ENCODE results near the gene SHFL.

The SHFL gene

DNA sequence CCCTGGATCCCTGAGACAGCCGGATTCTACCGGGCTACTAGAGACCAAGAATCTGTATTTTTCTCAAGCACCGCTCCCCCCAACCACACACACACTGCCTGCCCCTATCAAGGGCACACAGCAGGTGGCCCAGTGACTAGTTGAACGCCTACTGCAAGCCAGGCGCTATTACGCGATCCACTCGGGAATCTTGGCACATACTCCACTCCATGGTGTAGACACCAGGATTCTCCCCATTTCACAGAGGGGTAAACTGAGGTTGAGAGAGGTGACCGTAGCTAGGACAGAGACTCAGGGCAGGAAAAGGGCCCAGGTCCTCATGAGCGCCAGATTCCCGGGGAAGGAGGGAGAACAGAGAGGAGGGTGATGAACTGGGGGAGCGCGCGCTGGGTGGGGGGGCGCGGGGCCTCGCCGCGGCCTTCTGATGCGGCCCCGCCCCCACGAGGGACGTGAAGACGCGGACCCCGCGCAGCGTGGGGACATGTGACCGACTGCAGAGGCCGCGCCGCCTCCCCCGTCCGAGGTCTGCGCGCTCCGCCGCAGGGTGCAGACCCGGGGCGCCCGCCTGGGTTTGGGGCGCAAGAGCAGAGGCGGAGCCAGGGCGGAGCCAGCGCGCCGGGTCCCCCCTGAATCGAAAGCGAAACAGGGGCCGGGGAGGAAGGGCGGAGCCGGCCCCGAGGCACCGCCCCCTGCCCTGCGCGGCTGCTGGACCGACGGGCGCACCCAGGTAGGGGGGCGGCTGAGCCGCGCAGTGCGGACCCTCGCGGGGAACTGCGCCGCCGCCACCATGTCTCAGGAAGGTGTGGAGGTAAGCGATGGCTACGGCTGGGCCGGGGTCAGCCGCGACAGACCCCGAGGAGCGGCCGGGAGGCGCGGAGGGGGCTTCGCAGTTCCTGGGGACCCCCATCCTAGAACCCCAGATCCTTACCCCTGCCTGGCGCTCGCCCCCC is at the start of gene SHFL:
TSS of gene SHFL (plus strand) at position 677 of the 950 bp plus-strand sequence. CDS start at position 788, 111 bp downstream.
- no peak for DNase-seq

DNA sequence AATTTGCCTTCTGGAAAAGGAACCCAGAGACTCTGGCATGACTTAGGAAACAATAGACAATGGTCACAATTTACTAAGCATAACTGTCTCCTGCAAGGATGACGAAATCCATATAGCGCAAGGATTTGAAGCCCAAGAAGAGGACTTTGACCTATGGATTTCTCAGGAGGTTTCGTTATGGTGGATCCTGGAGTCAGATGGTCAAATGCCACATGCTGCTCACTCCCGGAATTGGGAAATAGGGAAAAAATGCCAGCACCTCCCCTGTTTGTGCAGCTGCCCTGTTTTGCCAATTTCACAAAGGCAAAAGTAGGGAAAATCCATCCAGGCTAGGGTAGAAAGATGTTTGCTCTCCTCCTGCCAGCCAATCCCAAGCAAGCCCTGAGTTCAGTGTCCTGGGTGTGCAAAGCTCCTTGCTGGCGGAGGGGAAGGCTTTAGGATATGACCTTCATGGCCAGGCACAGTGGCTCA is 49.5 kb upstream of the SHFL start:
- DNase-seq, result no peak

DNA sequence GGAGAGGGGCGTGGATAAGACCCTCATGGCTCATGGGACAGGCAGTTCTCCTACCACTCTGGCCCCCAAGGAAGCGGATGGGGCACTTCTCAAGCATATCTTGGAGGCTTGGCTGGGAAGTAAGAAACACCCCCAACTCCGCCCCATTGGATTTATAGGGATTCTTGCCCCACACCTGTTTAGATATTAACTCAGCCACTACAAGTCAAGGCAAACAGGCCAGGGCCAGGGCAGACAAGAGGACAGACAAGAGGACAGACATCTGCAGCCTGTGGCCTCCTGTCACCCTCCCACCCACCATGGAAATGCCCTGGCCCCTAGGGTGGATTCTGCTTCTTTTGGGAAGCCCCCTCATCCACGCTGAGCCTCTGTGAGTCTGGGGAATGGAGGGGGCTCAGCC is 48.8 kb upstream of the SHFL start:
- DNase-seq, result no peak

DNA sequence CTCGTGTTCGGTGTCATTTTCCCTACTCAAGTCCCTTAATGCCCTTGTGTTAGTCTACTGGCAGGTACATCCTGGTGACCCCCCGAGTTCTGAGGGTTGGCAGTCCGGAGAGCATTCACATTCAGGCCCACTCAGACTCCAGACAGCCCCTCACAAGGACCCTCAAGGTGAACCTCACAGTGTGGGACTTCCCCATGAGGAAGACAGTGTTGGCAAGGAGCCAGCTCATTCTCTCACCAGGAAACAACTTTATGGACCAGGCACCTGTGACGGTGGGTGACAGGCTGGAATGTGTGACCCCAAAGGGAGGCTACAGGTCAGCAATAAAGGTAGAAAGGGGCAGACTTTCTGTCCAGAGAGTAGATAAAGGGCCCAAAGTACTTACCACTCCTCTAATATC is 48.3 kb upstream of the SHFL start:
- DNase-seq, result no peak

DNA sequence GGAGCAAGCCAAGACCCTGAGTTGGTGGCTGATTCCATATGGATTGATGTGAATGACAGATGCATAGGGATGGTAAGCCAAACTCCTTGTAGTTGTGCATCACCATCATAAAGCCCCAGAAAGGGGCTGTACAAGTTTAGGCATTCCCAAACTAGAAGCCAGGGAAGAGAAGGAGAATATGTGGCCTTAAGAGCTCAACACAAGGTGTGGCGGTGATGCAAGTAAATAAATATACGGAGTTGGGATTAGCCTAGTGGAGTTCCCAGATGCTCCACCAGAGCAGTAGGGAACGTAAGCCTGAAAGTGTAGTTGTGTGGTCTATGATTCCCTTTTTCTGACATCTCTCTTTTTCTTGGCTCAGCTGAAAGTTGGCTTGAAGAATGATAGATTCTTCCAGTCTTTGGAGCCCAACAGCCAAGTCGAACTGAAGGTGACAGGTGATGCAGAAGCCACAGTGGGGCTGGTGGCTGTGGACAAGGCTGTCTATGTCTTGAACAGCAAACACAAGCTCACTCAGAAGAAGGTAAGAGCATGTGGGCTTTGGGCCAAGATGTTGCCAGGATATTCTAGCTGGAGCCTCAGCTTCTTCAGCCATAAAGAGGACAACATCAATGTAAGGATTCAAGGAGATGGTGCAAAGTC is 42.7 kb upstream of the SHFL start:
- DNase-seq, result no peak

- no peak for DNase-seq
These were observed 41.7 kb upstream of the SHFL start for GRCh38 chr19:10044390-10044789.

DNA sequence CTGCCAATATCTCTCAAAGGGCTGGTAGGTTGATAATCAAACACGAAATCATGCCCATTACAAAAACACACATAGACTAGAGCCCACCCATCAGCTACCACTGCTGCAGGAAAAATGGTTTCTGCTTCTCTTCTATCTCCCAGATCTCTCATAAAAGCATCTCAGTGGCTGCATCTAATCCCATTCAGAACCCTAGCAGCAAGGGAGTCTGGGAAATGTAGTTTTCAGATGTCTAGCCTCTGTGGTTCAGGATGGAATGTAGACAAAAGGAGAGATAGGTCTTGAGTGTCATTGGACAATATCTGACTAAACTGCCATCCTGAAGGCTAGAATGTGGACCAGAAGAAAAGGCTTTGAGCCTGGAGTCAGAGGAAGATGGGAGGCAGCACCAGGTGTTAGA is 40.7 kb upstream of the SHFL start:
- DNase-seq, result no peak

DNA sequence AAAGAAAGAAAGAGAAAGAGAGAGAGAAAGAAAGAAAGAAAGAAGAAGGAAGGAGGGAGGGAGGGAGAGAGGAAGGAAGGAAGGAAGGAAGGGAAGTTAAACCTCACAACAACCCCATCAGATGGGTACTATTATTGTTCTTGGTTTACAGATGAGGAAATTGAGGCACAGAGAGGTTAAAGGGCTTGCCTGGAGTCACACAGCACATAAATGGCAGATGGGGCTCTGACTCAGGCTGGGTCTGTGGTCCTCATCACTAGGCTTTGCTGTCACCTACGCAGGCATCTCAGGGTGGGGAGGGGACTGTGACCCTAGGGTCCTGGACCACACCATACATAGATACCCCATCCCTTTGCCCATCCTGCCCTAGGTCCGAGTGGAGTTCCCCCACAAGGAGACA is 36.5 kb upstream of the SHFL start:
- no peak for DNase-seq

DNA sequence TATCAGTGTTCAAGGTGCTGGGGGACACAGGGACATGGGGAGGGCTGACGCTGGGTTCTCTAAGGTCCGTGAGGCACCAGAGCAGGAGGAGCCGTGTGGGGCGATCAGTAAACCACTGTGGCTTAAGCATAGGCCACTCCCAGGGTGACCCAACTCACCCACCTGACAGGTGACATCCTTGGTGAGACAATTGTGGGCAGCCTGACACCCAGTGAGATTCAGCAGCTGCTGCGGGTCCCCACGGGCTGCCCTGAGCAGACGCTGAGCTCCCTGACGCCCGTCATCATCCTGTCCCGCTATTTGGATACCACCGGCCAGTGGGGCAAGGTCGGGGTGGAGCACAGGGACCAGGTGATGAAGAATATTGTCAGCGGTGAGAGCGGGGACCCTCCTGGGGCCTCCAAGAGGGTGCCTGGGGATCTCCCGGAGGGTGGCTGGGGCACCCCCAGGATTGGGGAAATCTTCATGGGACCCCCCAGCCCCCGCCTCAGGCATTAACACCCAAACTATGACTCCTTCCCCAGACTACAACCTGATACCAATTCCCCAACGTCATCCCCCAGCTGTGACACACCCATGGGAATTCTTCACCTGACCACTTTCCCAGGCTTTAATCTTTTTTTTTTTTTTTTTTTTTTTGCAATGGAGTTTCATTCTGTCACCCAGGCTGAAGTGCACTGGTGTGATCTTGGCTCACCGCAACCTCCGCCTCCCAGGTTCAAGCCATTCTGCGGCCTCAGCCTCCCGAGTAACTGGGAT is 33.3 kb upstream of the SHFL start:
- no peak for DNase-seq

DNA sequence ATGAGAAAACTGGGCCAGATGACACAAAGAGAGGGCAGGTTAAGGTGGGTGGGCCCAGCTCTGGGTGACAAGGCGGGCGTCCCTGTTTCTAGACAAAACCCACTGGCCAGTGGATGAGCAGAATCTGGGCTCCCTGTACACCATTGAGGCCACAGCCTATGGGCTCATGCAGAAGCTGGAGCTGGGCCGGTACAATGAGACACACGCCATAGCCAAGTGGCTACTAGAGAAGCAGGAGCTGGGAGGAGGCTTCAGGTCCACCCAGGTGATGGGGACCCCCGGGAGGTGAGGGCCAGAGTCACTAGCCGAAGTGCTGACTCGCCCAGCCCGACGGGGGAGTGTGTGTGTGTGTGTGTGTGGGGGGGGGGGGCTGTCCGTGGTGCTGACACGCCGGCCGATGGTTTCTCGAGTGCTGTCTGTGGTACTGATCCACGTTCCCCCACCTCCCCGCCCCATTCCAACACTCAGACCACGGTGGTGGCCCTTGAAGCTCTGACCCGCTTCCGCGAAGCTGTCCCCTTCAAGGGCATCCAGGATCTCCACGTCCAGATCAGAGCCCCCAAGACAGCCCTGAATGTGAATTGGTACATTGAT is 24.3 kb upstream of the SHFL start:
- DNase-seq, result no peak

- no peak for DNase-seq
These were observed 17.9 kb upstream of the SHFL start for GRCh38 chr19:10068205-10068604.

DNA sequence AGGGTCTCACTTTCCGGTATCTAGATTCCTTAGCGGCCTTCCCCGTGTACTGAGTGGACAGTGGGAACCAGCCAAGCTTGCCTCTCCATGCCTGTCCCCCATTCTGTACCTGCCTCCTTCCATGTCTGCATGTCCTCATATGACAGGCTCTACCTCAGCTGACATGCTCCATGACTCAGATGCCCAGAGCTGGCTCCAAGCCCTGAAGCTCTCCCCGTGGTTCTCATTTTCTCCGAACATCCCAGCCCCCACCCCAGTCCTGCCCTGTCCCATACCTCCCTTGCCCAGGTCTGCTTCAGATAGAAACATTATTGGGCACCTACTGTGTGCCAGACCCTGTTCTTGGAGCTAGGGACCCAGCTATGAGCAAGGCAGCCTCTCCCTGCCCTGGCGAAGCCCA is 17.1 kb upstream of the SHFL start:
- DNase-seq, result no peak

DNA sequence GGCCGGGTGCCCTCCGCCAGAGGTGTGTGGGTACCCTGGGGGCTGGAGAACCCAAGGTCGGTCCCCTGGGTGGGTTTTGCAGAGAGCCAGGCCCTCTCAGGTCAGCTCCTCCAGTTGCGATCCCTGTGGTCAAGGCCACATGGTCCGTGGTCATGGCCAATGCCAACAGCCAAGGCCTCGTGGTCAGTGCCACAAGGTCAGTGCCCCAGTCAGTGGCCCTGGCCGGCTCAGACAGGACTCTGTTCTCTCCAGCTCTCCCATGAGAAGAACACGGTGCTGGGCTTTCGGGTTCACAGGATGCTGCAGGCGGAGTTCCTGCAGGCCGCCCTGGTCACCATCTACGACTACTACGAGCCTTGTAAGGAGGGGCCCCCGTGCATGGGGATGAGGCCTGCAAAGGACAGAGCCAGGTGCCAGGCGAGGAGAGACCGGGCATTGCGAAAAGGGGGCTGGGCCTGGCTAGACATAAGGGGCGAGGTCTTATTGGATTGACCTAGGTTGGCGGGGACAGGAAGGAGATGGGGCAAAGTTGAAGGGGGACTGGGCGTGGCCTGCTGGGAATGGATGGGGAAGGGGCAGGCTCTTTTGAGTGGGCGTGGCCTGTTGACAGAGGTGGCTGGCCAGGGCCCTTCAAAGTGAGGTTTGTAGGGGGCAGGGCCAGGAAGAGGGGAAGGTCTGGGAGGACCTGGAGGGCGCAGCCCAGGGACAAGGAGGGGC is 15.2 kb upstream of the SHFL start:
- no peak for DNase-seq

GRCh38 chr19:10074153-10074552 is 12.0 kb upstream of the SHFL start:
- no peak for DNase-seq

GRCh38 chr19:10076535-10076934 is 9.6 kb upstream of the SHFL start:
- no peak for DNase-seq

GRCh38 chr19:10078329-10078728 is 7.8 kb upstream of the SHFL start:
- DNase-seq, result no peak

DNA sequence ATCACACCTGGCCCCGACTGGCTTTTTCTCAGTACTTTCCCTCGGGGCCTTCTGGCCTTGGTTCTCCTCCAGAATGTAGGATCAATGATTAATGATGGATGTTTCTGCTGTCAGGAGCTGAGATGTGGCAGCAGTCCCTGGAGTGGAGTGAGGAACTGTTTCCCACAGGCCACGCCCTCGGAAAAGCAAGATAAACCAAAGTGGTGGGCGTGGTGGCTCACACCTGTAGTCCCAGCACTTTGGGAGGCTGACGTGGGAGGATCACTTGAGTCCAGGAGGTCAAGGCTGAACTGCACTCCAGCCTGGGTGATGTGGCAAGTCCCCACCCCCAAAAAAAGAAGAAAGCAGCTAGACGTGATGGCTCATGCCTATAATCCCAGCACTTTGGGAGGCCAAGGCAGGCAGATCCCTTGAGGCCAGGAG is 7.1 kb upstream of the SHFL start:
- DNase-seq, result no peak

DNA sequence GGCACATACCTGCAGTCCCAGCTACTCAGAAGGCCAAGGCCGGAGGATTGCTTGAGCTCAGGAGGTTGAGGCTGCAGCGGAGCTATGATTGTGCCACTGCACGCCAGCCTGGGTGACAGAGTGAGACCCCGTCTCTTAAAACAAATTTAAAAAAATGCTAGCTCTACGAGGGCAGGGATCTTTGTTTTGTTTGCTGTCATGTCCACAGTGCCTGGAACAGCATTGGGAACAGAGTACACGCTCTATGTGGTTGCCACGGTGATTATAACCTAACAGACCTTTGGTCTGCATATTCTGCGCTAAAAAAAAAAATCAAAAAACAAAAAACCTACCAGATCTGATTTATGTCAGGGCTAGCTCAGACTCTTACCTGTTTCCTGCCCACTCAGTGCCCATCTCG is 2.2 kb upstream of the SHFL start:
- no peak for DNase-seq

DNA sequence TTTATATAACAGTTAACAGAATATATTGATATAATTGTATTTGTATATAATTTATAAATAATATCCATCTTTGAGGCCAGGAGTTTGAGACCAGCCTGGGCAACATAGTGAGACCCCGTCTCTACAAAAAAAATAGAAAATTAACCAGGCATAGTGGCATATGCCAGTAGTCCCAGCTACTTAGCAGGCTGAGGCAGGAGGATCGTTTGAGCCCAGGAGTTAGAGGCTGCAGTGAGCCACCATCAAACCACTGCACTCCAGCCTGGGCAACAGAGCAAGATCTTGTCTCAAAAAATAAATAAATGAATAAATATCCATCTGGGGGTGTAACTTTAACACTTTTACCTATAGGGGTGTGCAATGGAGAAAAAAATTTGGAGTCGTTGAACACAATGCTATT is 1.3 kb upstream of the SHFL start:
- no peak for DNase-seq

DNA sequence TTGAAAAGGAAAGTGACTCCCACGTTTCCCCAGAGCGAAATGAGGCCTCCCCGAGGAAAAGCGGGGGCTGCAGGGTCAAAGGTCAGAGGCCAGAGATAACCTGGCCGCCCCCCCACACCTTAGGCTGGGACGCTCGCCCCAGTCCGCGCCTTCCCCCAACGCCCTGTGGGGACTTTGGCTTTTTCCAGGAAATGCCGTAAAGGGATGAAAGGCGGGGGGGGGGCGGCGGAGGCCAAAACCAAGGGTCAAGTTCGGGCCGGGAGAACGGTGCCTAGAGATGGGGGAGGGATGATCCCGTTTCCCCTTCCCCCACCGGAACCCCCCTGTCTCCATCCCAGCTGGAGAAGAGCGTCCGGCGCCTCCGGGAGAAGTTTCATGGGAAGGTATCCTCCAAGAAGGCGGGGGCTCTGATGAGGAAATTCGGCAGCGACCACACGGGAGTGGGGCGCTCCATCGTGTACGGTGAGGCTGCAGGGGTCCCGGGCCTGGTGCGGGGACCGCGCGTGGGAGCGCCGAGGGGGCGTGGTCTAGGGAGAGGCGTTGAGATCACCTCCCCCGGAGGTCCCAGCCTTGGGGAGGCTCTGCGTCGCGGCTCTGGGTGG is 575 bp downstream of the SHFL start:
- no peak for DNase-seq

GRCh38 chr19:10087296-10088061 is 1.4 kb downstream of the SHFL start:
- no peak for DNase-seq
